Activated B cell treated with CpG ODN at 0.5 μM for 24 hours (primary cell): Measurements from ENCODE around the gene EDARADD. TPM values are rescaled to one million over a fixed set of nuclear protein-coding genes. Genes with fewer than 3 reads are reported as not detected.

Experiments used
- ATAC-seq: fragments of 200-7000 bp; cut with Tn5 transposase; one replicate; pipeline ENCODE4 v1.10.0; 2021; ENCODE audit warnings: low read depth, mild to moderate bottlenecking, moderate library complexity
- CTCF ChIA-PET: fragments of 350-600 bp; sonication (Branson Sonifier 250); formaldehyde crosslinking; loops from one replicate; lab custom pipeline; 2021; ENCODE audit warnings: antibody characterized with exemption; lab: Charles Lee
- POLR2A ChIA-PET: fragments of 350-600 bp; sonication (Branson Sonifier 250); formaldehyde crosslinking; loops from one replicate; lab custom pipeline; 2021; ENCODE audit warnings: antibody characterized with exemption; lab: Charles Lee
- DNase-seq: peaks from one replicate; pipeline ENCODE4 v3.0.0; 2022
- H3K27ac Mint-ChIP-seq: one replicate; pipeline ENCODE4 v1.8.0; 2020; ENCODE audit warnings: mixed read lengths
- H3K27me3 Mint-ChIP-seq: one replicate; pipeline ENCODE4 v1.8.0; 2021; ENCODE audit warnings: mixed read lengths
- H3K36me3 Mint-ChIP-seq: one replicate; pipeline ENCODE4 v1.8.0; 2021; ENCODE audit warnings: low read depth, mixed read lengths
- H3K4me1 Mint-ChIP-seq: one replicate; pipeline ENCODE4 v1.8.0; 2021; ENCODE audit warnings: mixed read lengths
- H3K4me3 Mint-ChIP-seq: one replicate; pipeline ENCODE4 v1.8.0; 2020; ENCODE audit warnings: mild to moderate bottlenecking, mixed read lengths
- H3K9me3 Mint-ChIP-seq: one replicate; pipeline ENCODE4 v1.8.0; 2020; ENCODE audit warnings: mixed read lengths
- CTCF ChIP-seq: fragments of 200-600 bp; IDR thresholded peaks from one replicate; pipeline ENCODE4 v1.8.0; 2022; ENCODE audit warnings: antibody characterized with exemption, mild to moderate bottlenecking
- intact Hi-C: fragments of 100-400 bp; cut with micrococcal nuclease; formaldehyde crosslinking; loops from one replicate; pipeline ENCODE4 v1.15.1; 2024
- total RNA-seq: library from RNA; stranded (reverse); gene quantifications from 2 replicates; pipeline ENCODE4 v1.2.3, GENCODE V29; 2022

The EDARADD gene
- total RNA-seq, 1 donor from 2014 or later = not detected

GRCh38 chr1:236465231-236465958 is 71.3 kb downstream of the EDARADD start:
- CTCF ChIA-PET = no interaction called here
- H3K36me3 Mint-ChIP-seq = no peaks in the 10 kb centered on the region
- DNase-seq = no peak

GRCh38 chr1:236465959-236466303 is 71.8 kb downstream of the EDARADD start:
- ChIA-PET CTCF (no interaction called here), POLR2A (no interaction called here)
- no peak for TF ChIP-seq CTCF
- Mint-ChIP-seq H3K9me3 (no peaks in the 10 kb centered on the region), H3K36me3 (no peaks in the 10 kb centered on the region), H3K4me1 (peaks cover 21% of the 10 kb centered on the region), H3K27ac (no peak overlapping the region), H3K27me3 (peaks cover 50% of the 10 kb centered on the region), H3K4me3 (no peak overlapping the region)
- ATAC-seq (peak; percentile 65), DNase-seq (no peak)
- intact Hi-C loops = no loop called here

More at GRCh38 chr1:236465231-236465958, 71.3 kb downstream of the EDARADD start:
- intact Hi-C loops = no loop called here
- no peak for ATAC-seq
- Mint-ChIP-seq H3K27ac (no peak overlapping the region), H3K9me3 (no peaks in the 10 kb centered on the region), H3K4me3 (no peak overlapping the region), H3K27me3 (peaks cover 50% of the 10 kb centered on the region), H3K4me1 (peaks cover 21% of the 10 kb centered on the region)
- POLR2A ChIA-PET = no interaction called here
- no peak for TF ChIP-seq CTCF

GRCh38 chr1:236467327-236467641 is 73.2 kb downstream of the EDARADD start:
- Mint-ChIP-seq H3K27me3 (peaks cover 40% of the 10 kb centered on the region), H3K27ac (no peak overlapping the region), H3K9me3 (no peaks in the 10 kb centered on the region), H3K4me3 (no peak overlapping the region), H3K36me3 (no peaks in the 10 kb centered on the region), H3K4me1 (peaks cover 21% of the 10 kb centered on the region)
- no peak for DNase-seq
- ChIA-PET CTCF (no interaction called here), POLR2A (no interaction called here)
- no peak for ATAC-seq
- intact Hi-C loops = no loop called here
- no peak for TF ChIP-seq CTCF

- H3K27ac Mint-ChIP-seq = no peak overlapping the region
- no peak for ATAC-seq
- ChIA-PET POLR2A (no interaction called here), CTCF (no interaction called here)
- H3K4me3 Mint-ChIP-seq = no peak overlapping the region
- no peaks in the 10 kb centered on the region for H3K36me3 Mint-ChIP-seq
- DNase-seq = no peak
- TF ChIP-seq CTCF = no peak
- H3K27me3 Mint-ChIP-seq = peaks cover 37% of the 10 kb centered on the region
- H3K9me3 Mint-ChIP-seq = no peaks in the 10 kb centered on the region
- intact Hi-C loops = no loop called here
- H3K4me1 Mint-ChIP-seq = peaks cover 21% of the 10 kb centered on the region
Observed at GRCh38 chr1:236468625-236469024, 74.5 kb downstream of the EDARADD start.

- DNase-seq (no peak), ATAC-seq (no peak)
- Mint-ChIP-seq H3K9me3 (no peaks in the 10 kb centered on the region), H3K27ac (no peak overlapping the region), H3K27me3 (peaks cover 38% of the 10 kb centered on the region), H3K36me3 (no peaks in the 10 kb centered on the region), H3K4me3 (no peak overlapping the region), H3K4me1 (peaks cover 21% of the 10 kb centered on the region)
- ChIA-PET POLR2A (no interaction called here), CTCF (no interaction called here)
- TF ChIP-seq CTCF = no peak
- intact Hi-C loops = no loop called here
Observed at GRCh38 chr1:236469466-236469865, 75.4 kb downstream of the EDARADD start.
